COR-L47 (cell line): ENCODE results near the gene PTGR3.

ENCODE experiments used
- DNase-seq: peaks from one replicate; lab custom pipeline; 2025; lab: John Stamatoyannopoulos, UW

Gene PTGR3

DNA sequence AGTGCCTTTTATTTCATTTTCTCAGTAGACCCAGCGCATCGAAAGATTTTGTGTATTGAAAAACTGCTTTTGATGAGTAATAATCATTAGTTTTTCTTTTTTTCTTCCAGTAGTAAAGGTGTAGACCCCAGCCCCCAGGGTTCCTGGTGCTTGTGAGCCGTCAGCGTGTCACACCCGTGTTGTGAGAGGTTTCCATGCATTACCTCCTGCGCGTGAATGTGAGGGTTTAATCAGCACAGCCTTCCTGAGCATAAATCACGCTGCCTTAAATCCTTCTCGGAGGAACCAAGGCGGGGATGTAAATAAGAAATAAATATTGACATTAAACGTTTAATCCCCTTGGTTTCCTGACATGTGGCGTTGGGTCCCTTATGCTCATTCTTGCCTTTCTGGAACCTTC, 26.0 kb upstream of the PTGR3 start:
- no peak for DNase-seq

- DNase-seq, result peak; percentile 30
Observed at GRCh38 chr18:75231053-75231406, 22.1 kb upstream of the PTGR3 start.

DNA sequence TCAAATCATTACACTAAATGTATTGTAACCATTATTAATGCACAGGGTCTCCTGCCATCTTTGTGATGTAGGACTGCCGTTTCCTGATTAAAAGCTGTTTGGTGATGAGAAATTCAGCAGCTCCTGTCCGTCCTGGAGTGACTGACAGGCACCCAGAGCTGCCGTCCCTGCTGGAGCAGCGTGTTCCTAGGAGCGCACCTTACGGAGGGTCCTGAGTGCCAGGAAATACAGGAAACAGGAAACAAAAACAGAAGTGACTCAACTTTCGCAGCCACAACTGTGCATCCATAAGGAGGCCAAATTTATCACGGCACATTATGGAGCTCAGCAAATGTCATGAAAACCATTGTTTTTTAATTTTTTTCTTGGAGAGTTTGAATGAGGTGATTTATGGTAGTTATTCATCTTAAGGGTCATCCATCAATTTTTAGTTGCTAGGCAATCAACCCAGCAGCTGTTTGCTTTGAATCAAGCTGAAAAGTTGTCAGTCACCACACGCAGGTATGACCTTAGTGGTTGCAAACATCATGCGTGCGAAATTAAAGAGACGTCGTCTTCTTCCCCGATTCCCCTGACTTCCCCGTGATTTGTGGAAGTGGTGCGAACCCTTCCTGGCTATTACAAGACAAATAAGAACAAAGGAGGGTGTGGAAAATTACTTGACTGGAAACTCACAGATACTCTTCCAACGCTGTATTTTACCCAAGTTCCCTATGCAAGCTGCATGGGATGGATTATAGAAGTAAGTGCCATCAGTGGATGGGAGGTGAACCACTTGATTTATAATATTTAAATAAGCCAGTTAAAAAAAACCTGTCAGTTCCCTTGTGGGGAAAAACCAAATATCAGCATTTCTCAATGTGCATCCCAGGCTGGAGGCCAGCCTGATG, 21.5 kb upstream of the PTGR3 start:
- no peak for DNase-seq

GRCh38 chr18:75229437-75229836, 20.5 kb upstream of the PTGR3 start:
- DNase-seq, result no peak

DNA sequence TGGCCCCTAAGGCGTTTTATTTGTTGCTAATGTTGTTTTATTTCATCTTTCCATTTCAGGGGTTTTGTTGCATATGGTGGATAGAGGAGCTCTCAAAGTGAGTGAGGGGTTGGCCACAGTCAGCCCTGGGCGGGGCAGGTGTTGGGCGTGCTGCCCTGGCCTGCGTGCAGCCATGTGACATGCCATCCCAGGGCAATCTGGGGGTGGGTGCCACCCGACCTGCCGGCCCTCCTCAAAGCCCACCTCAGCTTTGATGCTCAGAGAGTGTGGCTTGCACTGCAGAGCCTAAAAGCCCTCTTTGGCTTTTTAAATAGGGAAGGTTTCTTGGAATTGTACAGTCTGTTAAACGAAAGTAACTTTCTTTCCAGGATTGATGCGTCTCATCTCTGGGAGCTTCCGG, 20.0 kb upstream of the PTGR3 start:
- DNase-seq, result no peak

DNA sequence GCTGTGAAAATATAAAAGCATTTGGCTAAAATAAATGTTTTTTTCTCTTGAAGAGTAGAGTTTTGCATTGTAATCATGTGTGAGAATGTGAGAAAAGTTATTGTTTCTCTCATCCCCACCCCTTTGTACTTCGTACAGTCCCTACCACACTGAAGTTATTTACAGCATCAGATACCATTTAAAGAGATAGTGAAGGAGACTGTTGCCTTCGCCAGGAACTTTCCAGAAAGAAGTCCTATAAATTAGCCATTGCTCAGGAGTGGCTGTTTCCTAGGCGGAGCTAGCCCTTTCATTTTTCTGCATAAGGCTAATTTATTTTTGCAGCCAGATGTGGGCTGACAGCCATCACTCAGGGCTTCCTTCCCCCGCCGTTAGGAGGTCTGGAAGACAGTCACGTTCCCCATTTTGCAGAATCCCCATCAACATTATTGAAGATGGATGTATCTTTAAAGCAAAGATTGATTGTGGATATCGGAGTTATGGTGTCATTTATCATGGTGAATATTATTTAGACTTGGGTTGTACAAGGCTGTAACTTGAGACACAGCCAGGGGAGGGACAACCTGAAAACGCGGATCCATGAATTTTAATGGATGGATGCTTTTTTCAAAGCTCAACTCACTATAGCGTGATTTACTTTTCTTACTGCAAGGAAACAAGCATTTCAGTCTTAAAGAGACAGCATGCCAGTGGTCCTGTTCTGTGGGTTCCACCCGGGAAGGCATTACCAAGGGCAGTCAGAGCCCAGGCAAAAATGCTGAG, 18.8 kb upstream of the PTGR3 start:
- no peak for DNase-seq

- DNase-seq, result no peak
Observed at GRCh38 chr18:75226956-75227316, 18.0 kb upstream of the PTGR3 start.

DNA sequence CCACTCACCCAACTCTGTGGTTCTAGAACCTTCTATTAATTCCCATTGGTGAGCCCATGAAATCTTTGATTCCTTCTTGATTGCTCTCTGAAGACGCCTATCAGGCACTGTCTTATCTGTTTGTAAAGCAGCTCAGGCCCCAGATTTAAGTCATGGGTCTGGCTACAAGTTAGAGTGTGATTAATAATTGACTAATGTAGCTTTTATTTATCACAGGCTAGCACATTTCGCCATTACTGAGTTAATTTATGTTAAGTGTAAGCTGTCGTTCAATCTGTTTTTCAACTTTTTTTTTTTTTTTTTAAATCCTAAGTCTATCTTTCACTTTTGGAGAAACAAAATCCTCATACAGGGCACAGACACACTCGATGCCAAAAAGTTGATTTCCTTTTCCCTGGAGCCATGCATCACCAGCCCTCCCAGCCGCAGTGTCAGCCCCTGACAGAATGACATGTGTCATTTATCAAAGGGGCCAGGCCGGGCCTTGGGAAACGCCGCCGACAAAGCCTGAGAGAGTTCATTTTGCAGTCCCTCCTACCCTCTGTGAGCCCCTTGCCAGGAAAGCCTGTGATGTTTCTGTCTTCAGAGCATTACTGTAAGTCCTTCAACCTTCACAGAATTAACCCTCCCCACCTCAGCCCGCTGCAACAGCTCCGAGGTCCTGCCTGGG, 17.5 kb upstream of the PTGR3 start:
- no peak for DNase-seq

- DNase-seq, result no peak
Observed at GRCh38 chr18:75223687-75224347, 14.9 kb upstream of the PTGR3 start.

DNA sequence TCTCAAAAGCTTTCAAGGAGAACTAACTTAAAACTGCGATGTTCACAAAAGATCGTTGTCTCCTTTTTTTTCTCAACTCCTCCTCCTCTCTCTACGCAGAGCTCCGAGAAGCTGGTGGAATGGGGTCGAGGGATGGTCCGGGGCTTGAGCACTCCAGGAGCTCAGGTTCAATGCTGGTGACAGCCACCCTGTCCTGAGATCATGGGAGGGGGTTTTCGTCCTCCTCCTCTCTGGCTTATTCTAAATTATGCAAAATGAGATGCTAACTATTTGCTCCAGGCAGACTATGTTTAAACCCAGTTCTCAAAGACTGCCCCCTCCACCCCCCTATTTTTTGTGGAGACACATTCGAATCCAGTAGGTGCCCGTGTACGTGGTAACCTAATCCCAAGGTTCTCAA, 13.5 kb upstream of the PTGR3 start:
- DNase-seq, result no peak

DNA sequence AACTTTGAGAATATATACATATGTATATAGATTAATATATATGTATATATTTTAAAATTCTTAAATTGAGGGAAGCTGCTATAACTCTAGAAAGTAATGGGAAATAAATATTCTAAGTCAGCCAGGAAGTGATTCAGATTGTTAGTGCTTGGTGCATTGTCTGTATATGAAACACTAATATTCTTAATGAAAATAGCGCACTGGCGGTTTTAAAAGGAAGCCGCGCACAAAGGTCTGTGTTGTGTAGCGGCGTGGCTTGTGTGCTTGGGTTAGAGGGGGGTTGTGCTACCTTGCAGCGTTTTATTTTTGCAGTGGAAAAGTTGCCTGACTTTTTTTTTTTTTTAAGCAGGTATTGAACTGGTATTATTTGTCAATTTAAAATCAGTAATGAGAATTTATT, 13.0 kb upstream of the PTGR3 start:
- no peak for DNase-seq

GRCh38 chr18:75221397-75221796, 12.5 kb upstream of the PTGR3 start:
- no peak for DNase-seq

DNA sequence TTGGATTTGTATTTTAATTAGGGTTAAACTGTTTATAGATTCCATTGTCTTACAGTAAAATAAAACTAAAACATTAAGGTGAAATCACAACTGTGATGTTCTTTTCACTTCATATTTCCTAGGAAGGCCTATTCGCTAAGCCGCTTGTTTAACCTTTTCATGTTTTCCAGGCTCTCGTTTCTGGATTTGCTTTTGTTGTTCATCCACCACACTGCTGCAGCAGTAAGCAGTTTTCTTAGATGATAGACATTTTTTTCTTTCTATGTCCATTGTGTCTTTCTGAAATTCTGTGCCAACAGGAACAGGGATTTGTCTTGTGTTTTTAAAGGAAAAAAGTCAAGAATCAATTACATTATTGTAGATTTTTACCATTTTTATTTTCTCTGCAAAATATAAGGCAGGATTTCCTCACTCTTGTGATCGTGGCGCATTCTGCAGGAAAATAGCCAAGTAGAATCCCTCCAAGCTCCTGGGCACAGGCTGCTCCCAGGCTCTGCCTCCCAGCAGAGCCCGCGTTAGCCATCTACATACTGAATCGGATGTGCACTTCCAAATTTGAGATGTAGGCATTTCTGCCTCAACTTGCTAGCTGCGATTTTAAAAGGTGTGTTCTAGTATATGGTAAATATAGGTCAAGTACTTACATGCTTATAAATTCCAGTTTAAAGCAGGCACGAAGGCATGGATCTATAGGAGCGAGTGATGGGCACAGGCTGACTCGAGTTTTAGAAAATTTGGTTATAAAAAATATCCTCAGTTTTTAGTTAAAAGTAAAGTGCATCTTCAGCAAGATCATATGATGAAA, 11.8 kb upstream of the PTGR3 start:
- DNase-seq, result no peak

DNA sequence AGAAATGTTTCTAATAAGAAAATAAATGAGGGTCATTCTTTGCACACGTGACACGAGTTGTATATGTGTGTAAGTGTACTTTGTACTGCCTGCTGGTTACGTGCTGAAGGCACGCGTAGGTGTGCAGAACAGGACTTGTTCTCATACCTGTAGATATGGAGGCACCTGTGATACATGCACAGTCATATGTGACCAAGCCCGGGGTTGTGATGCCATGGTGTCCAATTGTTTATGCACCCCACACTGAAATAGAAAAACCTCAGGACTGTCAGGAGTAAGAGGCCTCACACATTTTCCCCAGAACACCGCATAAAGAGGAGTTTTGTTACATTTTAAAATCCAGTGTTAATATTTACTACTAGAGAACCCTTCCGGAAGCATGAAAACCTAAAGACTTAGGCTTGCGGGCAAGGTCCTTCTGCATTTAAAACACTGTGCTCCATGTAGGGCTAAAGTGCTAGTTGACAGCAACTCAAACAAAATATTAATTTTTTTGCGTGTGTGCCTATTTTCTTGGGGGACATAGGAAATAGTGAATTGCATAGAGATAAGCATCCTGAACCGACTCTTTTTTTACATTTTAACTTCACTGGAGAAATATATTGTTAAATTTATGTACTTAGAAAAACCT, 10.9 kb upstream of the PTGR3 start:
- no peak for DNase-seq

GRCh38 chr18:75218065-75218923, 9.4 kb upstream of the PTGR3 start:
- DNase-seq, result no peak

- no peak for DNase-seq
Observed at GRCh38 chr18:75216911-75217689, 8.2 kb upstream of the PTGR3 start.

GRCh38 chr18:75216212-75216910, 7.4 kb upstream of the PTGR3 start:
- DNase-seq, result no peak

GRCh38 chr18:75215663-75216062, 6.7 kb upstream of the PTGR3 start:
- peak; percentile 16 for DNase-seq
